Karpas-422 (cell line): Measurements from ENCODE around the gene PRKAR2B. TPM values are rescaled to one million over a fixed set of nuclear protein-coding genes. Genes with fewer than 3 reads are reported as not detected.

Source experiments
- DNase-seq: peaks from one replicate; pipeline ENCODE4 v3.0.0-alpha.2; 2015
- H2AFZ ChIP-seq: fragments of 200-600 bp; sonication (generic); 2 replicates; pipeline ENCODE4 v1.6.1; 2014; ENCODE audit warnings: antibody characterized with exemption, low read length, mixed read lengths
- H3K27ac ChIP-seq: fragments of 200-600 bp; sonication (generic); 2 replicates; pipeline ENCODE4 v1.5.1; 2014; ENCODE audit warnings: mild to moderate bottlenecking, low read length, moderate library complexity
- H3K27me3 ChIP-seq: fragments of 200-600 bp; sonication (generic); 2 replicates; pipeline ENCODE4 v1.6.1; 2014; ENCODE audit warnings: low read length, mixed read lengths
- H3K36me3 ChIP-seq: fragments of 200-600 bp; sonication (generic); 2 replicates; pipeline ENCODE4 v1.6.1; 2014; ENCODE audit warnings: low read length, mixed read lengths; ENCODE audit not compliant: insufficient read depth
- H3K4me1 ChIP-seq: fragments of 200-600 bp; sonication (generic); 2 replicates; pipeline ENCODE4 v1.6.1; 2014; ENCODE audit warnings: mild to moderate bottlenecking, low read length, mixed read lengths
- H3K4me2 ChIP-seq: fragments of 200-600 bp; sonication (generic); 2 replicates; pipeline ENCODE4 v1.6.1; 2014; ENCODE audit warnings: low read length, low read depth, mild to moderate bottlenecking; ENCODE audit not compliant: poor library complexity, severe bottlenecking
- H3K4me3 ChIP-seq: fragments of 200-600 bp; sonication (generic); 2 replicates; pipeline ENCODE4 v1.5.1; 2014; ENCODE audit warnings: mild to moderate bottlenecking, antibody characterized with exemption, low read length, mixed read lengths
- H3K79me2 ChIP-seq: fragments of 200-600 bp; sonication (generic); 2 replicates; pipeline ENCODE4 v1.6.1; 2014; ENCODE audit warnings: mild to moderate bottlenecking, low read length, mixed read lengths
- H3K9ac ChIP-seq: fragments of 200-600 bp; sonication (generic); 2 replicates; pipeline ENCODE4 v1.6.0; 2014; ENCODE audit warnings: low read length
- H3K9me2 ChIP-seq: fragments of 200-600 bp; sonication (generic), shearing (Covaris generic); replicated peaks from 2 replicates; pipeline ENCODE4 v1.6.0; 2014; ENCODE audit warnings: mild to moderate bottlenecking, low read length, moderate library complexity; ENCODE audit not compliant: insufficient read depth
- H3K9me3 ChIP-seq: fragments of 300-700, 200-600 bp; sonication (generic); 2 replicates; pipeline ENCODE4 v1.6.1; 2014; ENCODE audit warnings: low read length, mixed read lengths
- H4K20me1 ChIP-seq: fragments of 200-600 bp; sonication (generic); 2 replicates; pipeline ENCODE4 v1.6.1; 2014; ENCODE audit warnings: mild to moderate bottlenecking, antibody characterized with exemption, low read length, low read depth; ENCODE audit not compliant: insufficient read depth
- total RNA-seq: library from RNA; depleted of rRNA; stranded (reverse); fragments of >200 nt; shearing (Covaris generic); gene quantifications from 2 replicates; pipeline ENCODE4 v1.2.3, GENCODE V29; 2014; ENCODE audit warnings: low replicate concordance

Gene PRKAR2B
- total RNA-seq, 1 experiment from 2014 or later, result 0.67 TPM

DNA sequence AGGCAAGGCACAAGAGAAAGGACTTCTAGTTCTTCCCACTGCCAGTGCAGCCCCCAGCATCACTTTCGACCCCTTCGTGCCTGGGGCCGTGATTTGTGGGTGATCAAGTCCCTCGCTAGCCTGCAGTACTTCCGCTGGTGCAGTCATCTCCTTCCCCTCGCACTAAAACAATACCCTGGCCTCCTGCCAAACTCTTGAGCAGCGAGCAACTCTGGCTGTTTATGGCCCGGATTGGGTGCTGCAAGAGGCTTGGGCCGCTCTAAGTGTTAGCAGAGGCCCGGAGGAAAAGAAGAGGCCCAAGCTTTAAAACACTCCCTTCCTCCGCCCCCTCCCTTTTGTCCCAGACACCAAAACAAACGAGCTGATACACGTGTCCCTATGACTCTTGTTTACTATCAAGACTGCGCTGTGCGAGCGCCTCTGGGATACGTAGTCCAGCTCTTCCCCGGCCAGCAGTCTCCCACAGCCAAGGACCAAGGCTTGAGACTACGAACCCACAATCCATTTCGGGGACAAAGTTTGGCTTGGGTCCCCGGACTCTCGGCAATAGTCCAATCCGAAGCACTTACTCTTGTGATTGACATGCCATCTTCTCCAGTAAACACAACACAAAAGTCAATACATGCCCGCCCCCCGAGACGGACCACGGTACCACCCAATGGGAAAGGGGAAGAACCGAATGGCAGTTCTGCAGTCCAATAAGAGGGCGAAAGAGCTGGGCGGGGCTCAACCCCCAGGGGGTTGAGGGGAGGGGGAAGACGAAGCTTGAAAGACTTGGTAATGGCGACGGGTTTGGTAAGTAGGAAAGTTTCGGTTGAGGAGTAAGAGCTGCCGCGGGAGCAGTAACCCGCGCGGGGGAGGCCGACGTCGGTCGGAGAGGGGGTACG, 124.0 kb downstream of the PRKAR2B start, which contains the start of gene HBP1:
TSS of gene HBP1 (plus strand) at position 771 of the 887 bp plus-strand sequence. CDS start 10,891 bp downstream, outside the sequence.
- H3K9ac ChIP-seq, result peak within 1 kb of the TSS; percentile 78
- peaks cover 35% of the 10 kb centered on the region for H3K79me2 ChIP-seq
- H3K9me3 ChIP-seq, result no peaks in the 10 kb centered on the region
- H3K4me2 ChIP-seq, result peak within 1 kb of the TSS; percentile 98
- no peaks in the 10 kb centered on the region for H3K36me3 ChIP-seq
- H3K4me1 ChIP-seq, result peaks cover 44% of the 10 kb centered on the region
- no peaks in the 10 kb centered on the region for H3K9me2 ChIP-seq
- H3K4me3 ChIP-seq, result peak within 1 kb of the TSS; percentile 87
- DNase-seq, result peak; percentile 99
- peak within 1 kb of the TSS; percentile 93 for H3K27ac ChIP-seq
- H3K27me3 ChIP-seq, result no peaks in the 10 kb centered on the region
- H2AFZ ChIP-seq, result peak within 1 kb of the TSS; percentile 96
- no peaks in the 10 kb centered on the region for H4K20me1 ChIP-seq

DNA sequence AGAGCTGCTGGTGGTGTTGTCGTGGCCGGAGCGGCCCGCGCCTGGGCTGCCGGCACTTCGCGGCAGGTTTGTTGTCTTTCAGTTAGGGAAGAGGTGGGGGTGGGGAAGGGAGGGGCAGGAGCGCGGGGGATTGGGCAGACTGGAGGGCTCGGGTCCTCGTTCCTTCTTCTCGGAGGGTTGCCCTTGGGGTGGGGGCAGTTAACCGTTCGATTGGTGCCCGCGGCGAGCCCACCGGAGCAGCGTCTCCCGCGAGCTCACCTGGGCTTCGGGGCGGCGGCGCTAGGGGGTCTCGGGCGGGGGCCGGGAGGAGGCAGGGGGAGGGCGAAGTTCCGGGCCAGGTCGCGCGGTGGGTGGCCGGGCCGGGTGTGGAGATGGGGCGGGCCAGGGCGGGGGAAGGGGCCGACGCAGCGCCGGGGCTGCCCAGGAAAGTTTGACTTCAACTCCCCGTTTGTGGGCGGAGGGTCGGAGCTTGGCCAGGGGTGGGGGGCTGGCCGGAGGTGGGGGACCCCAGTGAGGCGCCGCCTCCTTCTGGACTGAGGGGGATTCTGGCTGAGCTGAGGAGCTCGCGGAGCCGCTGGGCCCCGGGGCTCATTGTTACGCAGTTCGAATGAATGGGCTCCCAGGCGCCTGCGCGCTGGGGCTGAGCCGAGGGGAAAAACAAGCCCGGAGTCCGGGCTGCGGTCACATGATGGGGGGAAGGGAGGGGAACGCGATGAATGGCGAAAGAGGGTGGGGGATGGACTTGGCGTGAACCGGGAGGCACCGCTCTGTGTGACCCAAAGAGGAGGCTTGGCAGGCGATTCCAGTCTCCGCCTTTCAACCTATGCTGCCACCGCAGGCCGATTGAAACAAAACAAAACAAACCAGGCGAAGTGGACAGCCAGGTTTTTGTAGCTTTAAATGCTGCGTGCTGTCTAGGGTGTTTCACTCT, 124.9 kb downstream of the PRKAR2B start:
- H3K27ac ChIP-seq, result peak overlapping the region; percentile 74
- H3K9me2 ChIP-seq, result no peaks in the 10 kb centered on the region
- peak overlapping the region; percentile 77 for H3K9ac ChIP-seq
- peaks cover 44% of the 10 kb centered on the region for H3K79me2 ChIP-seq
- H3K36me3 ChIP-seq, result no peaks in the 10 kb centered on the region
- H4K20me1 ChIP-seq, result no peaks in the 10 kb centered on the region
- no peaks in the 10 kb centered on the region for H3K27me3 ChIP-seq
- peaks cover 47% of the 10 kb centered on the region for H3K4me1 ChIP-seq
- H3K9me3 ChIP-seq, result no peaks in the 10 kb centered on the region
- peak overlapping the region; percentile 88 for H2AFZ ChIP-seq
- peak overlapping the region; percentile 87 for H3K4me3 ChIP-seq
- H3K4me2 ChIP-seq, result peak overlapping the region; percentile 80
- DNase-seq, result peak; percentile 97

DNA sequence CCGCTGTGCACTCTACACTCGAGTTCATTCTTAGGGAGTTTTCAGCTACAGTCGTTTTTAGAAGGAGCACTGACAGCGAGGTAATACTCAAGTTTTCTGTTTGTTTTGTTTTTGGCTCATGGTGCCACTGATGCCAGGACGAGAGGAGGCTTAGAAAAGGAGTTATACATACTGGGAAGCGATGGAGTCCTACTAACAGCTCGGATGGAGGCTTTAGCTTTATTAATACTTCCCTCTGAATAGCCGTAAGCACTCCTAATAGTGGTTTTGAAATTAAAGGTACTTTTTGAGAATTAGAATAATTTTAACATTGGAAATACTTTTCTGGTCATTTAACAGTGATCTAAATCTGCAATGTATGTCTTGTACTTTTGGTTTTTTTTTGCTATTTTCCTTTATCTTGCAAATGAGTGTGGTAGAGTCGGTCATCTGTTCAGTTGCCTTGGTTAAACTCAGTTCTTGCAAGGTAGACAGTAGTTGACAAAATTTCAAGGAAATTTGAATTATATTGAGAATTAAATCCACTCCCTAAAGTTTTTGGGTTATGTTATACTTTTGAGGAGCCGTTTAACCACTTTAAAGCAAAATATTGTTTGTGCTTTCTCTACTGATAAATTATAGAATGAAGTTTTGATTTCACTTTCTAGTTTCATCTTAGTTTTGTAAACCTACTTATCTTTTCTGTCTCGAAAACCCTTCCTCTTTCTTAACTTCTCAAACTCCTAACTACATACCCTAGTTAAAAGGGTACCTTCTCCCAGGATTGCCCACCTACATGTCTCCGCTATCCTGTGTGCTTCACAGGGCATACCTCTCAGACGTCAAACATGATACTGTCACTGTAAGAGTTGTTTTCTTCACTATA, 125.8 kb downstream of the PRKAR2B start:
- Histone ChIP-seq H3K79me2 (peaks cover 53% of the 10 kb centered on the region), H3K4me2 (peak overlapping the region; percentile 80), H4K20me1 (no peaks in the 10 kb centered on the region), H3K9ac (peak overlapping the region; percentile 77), H3K4me3 (peak overlapping the region; percentile 87), H3K27ac (peak overlapping the region; percentile 74), H2AFZ (peak overlapping the region; percentile 88), H3K9me3 (no peaks in the 10 kb centered on the region), H3K9me2 (no peaks in the 10 kb centered on the region), H3K4me1 (peaks cover 52% of the 10 kb centered on the region), H3K36me3 (no peaks in the 10 kb centered on the region), H3K27me3 (no peaks in the 10 kb centered on the region)
- DNase-seq, result peak; percentile 53

DNA sequence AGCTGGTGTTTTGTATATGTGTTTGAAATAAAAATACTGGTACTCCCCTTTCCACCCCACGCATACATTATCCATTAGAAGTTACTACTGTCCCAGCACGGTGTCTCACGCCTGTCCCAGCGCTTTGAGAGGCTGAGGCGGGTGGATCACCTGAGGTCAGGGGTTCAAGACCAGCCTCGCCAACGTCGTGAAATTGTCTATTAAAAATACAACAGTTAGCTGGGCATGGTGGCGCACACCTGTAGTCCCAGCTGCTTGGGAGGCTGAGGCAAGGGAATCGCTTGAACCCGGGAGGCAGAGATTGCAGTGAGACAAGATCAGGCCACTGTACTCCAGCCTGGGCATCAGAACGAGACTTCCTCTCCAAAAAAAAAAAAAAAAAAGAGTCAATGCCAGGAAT, 127.0 kb downstream of the PRKAR2B start:
- Histone ChIP-seq H3K9me2 (no peaks in the 10 kb centered on the region), H3K9ac (no peak overlapping the region), H3K4me2 (no peak overlapping the region), H3K79me2 (peaks cover 64% of the 10 kb centered on the region), H3K27me3 (no peaks in the 10 kb centered on the region), H3K4me3 (no peak overlapping the region), H3K4me1 (peaks cover 49% of the 10 kb centered on the region), H4K20me1 (no peaks in the 10 kb centered on the region), H3K9me3 (no peaks in the 10 kb centered on the region), H3K27ac (no peak overlapping the region), H3K36me3 (no peaks in the 10 kb centered on the region), H2AFZ (no peak overlapping the region)
- DNase-seq, result no peak

DNA sequence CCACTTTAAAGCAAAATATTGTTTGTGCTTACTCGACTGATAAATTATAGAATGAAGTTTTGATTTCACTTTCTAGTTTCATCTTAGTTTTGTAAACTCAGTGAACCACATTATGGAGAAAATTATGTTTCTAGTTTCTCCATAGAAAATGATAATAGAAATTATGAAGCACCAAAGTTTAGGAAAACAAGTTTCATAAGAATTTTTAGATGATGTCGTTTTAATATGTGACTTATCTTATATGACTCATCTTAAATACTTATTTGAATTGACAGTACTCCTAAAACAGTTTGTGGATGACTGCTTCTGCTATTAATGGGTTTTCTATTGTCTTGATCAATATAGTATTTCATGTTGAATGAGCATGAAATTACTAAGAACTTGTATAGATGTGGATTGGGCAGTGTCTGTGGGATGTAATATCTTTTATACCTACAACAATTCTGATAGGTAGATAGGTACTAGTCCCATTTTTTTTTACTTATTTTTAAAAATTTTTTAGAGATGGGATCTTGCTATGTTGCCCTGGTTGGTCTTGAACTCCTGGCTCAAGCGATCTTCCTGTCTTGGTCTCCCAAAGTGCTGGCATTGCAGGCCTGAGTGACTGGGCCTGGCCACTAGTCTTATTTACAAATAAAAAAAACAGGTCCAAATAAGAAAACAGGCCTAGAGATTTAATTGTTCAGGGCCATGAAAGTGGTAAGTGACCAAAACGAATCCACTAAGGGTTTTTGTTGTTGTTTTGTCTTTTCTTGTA, 127.9 kb downstream of the PRKAR2B start:
- DNase-seq, result no peak
- Histone ChIP-seq H3K9me3 (no peaks in the 10 kb centered on the region), H3K9ac (no peak overlapping the region), H3K4me3 (peak overlapping the region; percentile 0; the same call in 1 of the 2 replicates), H3K4me2 (peak overlapping the region; percentile 52), H3K27me3 (no peaks in the 10 kb centered on the region), H3K36me3 (no peaks in the 10 kb centered on the region), H3K27ac (no peak overlapping the region), H3K4me1 (peaks cover 40% of the 10 kb centered on the region), H3K79me2 (peaks cover 74% of the 10 kb centered on the region), H4K20me1 (no peaks in the 10 kb centered on the region), H3K9me2 (no peaks in the 10 kb centered on the region), H2AFZ (no peak overlapping the region)

DNA sequence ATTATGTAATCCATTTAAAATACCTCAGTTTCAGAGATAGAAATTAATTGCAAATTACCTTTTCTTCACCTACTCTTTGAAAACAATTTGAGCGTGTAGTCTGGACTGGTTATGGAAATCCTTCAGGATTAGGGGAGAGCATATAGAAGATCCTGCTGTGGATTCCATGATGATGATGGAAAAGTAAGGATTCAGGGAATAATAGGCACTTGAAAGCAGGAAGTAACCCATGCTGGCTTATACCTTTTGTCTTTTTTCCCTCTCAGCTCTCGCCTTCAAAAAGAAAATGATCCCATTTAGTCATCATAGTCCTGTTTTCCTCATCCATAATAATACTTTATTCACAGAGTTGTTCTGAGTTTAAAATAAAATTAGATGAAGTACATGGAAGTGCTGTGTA, 128.7 kb downstream of the PRKAR2B start:
- H3K4me2 ChIP-seq, result peak overlapping the region; percentile 52
- peaks cover 81% of the 10 kb centered on the region for H3K79me2 ChIP-seq
- H4K20me1 ChIP-seq, result no peaks in the 10 kb centered on the region
- H2AFZ ChIP-seq, result no peak overlapping the region
- peak overlapping the region; percentile 0; the same call in 1 of the 2 replicates for H3K4me3 ChIP-seq
- H3K27ac ChIP-seq, result 0 out of 2 replicates have a peak overlapping the region, but pooled peaks have one; percentile 11
- no peak overlapping the region; the same call in 1 of the 2 replicates for H3K9ac ChIP-seq
- no peak for DNase-seq
- H3K36me3 ChIP-seq, result no peaks in the 10 kb centered on the region
- no peaks in the 10 kb centered on the region for H3K9me3 ChIP-seq
- no peaks in the 10 kb centered on the region for H3K27me3 ChIP-seq
- H3K9me2 ChIP-seq, result no peaks in the 10 kb centered on the region
- H3K4me1 ChIP-seq, result peaks cover 33% of the 10 kb centered on the region
